ENCODE results near the gene PHOSPHO1.
"Not testable (repeated sequence)": the region's sequence is repeated elsewhere in the genome, so short reads cannot be mapped to it uniquely, and the experiment has no call there.

PHOSPHO1 gene

GRCh38 chr17:49193513-49194296 lies 36.9 kb downstream of the PHOSPHO1 start:
- DNase-seq = peak in 40 of 51 donors; percentile 12 to 87 (median 44)

- DNase-seq = peak; percentile 54 to 98 (median 90)
Measured at GRCh38 chr17:49191917-49192741, 38.5 kb downstream of the PHOSPHO1 start.

GRCh38 chr17:49191409-49191916 lies 39.1 kb downstream of the PHOSPHO1 start:
- DNase-seq = no peak

GRCh38 chr17:49190932-49191331 lies 39.7 kb downstream of the PHOSPHO1 start:
- DNase-seq = no peak

GRCh38 chr17:49187301-49187700 lies 43.3 kb downstream of the PHOSPHO1 start:
- no peak for DNase-seq

GRCh38 chr17:49185381-49185780 lies 45.2 kb downstream of the PHOSPHO1 start:
- DNase-seq = not testable (repeated sequence)

- DNase-seq = not testable (repeated sequence)
Measured at GRCh38 chr17:49184522-49184921, 46.1 kb downstream of the PHOSPHO1 start.

- no peak for DNase-seq
Measured at GRCh38 chr17:49183801-49184200, 46.8 kb downstream of the PHOSPHO1 start.

GRCh38 chr17:49183341-49183740 lies 47.2 kb downstream of the PHOSPHO1 start:
- no peak for DNase-seq

GRCh38 chr17:49180998-49181635 lies 49.5 kb downstream of the PHOSPHO1 start:
- DNase-seq = no peak

- DNase-seq = peak in 31 of 51 donors; percentile 0 to 60 (median 19)
Measured at GRCh38 chr17:49180303-49180702, 50.3 kb downstream of the PHOSPHO1 start.

- DNase-seq = not testable (repeated sequence)
Measured at GRCh38 chr17:49175978-49176377, 54.6 kb downstream of the PHOSPHO1 start.

Measured in hypothalamus (tissue), 51 donors.